DND-41 (cell line): Measurements from ENCODE around the gene COL4A1.

Source experiments
- ATAC-seq: fragments of 200-7000 bp; cut with Tn5 transposase; 3 replicates; pipeline ENCODE4 v1.9.1; 2021; ENCODE audit warnings: low read depth; ENCODE audit not compliant: insufficient read depth
- DNase-seq: peaks from one replicate; pipeline ENCODE4 v3.0.0-alpha.2; 2020
- H2AFZ ChIP-seq: 2 replicates; pipeline ENCODE4 v1.6.0; 2012; ENCODE audit warnings: low read depth, low read length
- H3K27ac ChIP-seq: 2 replicates; pipeline ENCODE4 v1.5.1; 2012; ENCODE audit warnings: low read length, inconsistent platforms
- H3K27me3 ChIP-seq: fragments of 200-600 bp; sonication (generic); 2 replicates; pipeline ENCODE4 v1.6.0; 2012; ENCODE audit warnings: low read length, mild to moderate bottlenecking, inconsistent platforms; ENCODE audit not compliant: insufficient read depth, poor library complexity
- H3K36me3 ChIP-seq: 2 replicates; pipeline ENCODE4 v1.5.1; 2012; ENCODE audit warnings: low read length, inconsistent platforms; ENCODE audit not compliant: insufficient read depth
- H3K4me1 ChIP-seq: 2 replicates; pipeline ENCODE4 v1.5.1; 2012; ENCODE audit warnings: mild to moderate bottlenecking, low read length; ENCODE audit not compliant: insufficient read depth
- H3K4me2 ChIP-seq: 2 replicates; pipeline ENCODE4 v1.6.0; 2012; ENCODE audit warnings: mild to moderate bottlenecking, moderate library complexity, low read length, inconsistent platforms; ENCODE audit not compliant: insufficient read depth
- H3K4me3 ChIP-seq, 2 experiments: fragments of 200-600 bp in 1 of 2; shearing (Covaris generic) in 1 of 2; 2 replicates each; pipeline ENCODE4 v1.5.1; 2012 to 2016; ENCODE audit warnings: inconsistent platforms in 2 of 2, low read length in 2 of 2, mild to moderate bottlenecking in 2 of 2, low read depth in 1 of 2, moderate library complexity in 1 of 2
- H3K79me2 ChIP-seq: 2 replicates; pipeline ENCODE4 v1.6.0; 2012; ENCODE audit warnings: low read length, inconsistent platforms; ENCODE audit not compliant: insufficient read depth
- H3K9ac ChIP-seq: 2 replicates; pipeline ENCODE4 v1.6.0; 2012; ENCODE audit warnings: low read depth, mild to moderate bottlenecking, inconsistent platforms, low read length, moderate library complexity
- H3K9me3 ChIP-seq: 2 replicates; pipeline ENCODE4 v1.5.1; 2012; ENCODE audit warnings: low read length, moderate library complexity, mild to moderate bottlenecking, inconsistent platforms; ENCODE audit not compliant: insufficient read depth, severe bottlenecking
- H4K20me1 ChIP-seq: 2 replicates; pipeline ENCODE4 v1.6.0; 2012; ENCODE audit warnings: low read length; ENCODE audit not compliant: insufficient read depth
- EZH2 ChIP-seq: IDR thresholded peaks from 3 replicates; pipeline ENCODE4 v1.6.1; 2012; ENCODE audit warnings: borderline replicate concordance, low read depth, mild to moderate bottlenecking, moderate library complexity, low read length, inconsistent platforms; ENCODE audit not compliant: severe bottlenecking
- TF ChIP-seq, protein P1 (sequence below): IDR thresholded peaks from 2 replicates; pipeline ENCODE4 v1.5.1; 2012; ENCODE audit warnings: borderline replicate concordance, low read length, moderate library complexity, mild to moderate bottlenecking; ENCODE audit not compliant: poor library complexity, severe bottlenecking; ENCODE audit errors: extremely low read depth

The COL4A1 gene

GRCh38 chr13:110136660-110137585 lies 170.0 kb downstream of the COL4A1 start:
- H3K9me3 ChIP-seq: no peaks in the 10 kb centered on the region
- peak overlapping the region; percentile 78 for H3K4me2 ChIP-seq
- H2AFZ ChIP-seq: no peak overlapping the region
- H4K20me1 ChIP-seq: 0 out of 2 replicates have a peak, but pooled peaks cover 6% of the 10 kb centered on the region
- DNase-seq: no peak
- H3K36me3 ChIP-seq: no peaks in the 10 kb centered on the region
- peak overlapping the region; percentile 27; the same call in 1 of the 2 replicates for H3K9ac ChIP-seq
- TF ChIP-seq, protein P1, sequence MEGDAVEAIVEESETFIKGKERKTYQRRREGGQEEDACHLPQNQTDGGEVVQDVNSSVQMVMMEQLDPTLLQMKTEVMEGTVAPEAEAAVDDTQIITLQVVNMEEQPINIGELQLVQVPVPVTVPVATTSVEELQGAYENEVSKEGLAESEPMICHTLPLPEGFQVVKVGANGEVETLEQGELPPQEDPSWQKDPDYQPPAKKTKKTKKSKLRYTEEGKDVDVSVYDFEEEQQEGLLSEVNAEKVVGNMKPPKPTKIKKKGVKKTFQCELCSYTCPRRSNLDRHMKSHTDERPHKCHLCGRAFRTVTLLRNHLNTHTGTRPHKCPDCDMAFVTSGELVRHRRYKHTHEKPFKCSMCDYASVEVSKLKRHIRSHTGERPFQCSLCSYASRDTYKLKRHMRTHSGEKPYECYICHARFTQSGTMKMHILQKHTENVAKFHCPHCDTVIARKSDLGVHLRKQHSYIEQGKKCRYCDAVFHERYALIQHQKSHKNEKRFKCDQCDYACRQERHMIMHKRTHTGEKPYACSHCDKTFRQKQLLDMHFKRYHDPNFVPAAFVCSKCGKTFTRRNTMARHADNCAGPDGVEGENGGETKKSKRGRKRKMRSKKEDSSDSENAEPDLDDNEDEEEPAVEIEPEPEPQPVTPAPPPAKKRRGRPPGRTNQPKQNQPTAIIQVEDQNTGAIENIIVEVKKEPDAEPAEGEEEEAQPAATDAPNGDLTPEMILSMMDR: no peak
- TF ChIP-seq EZH2: no peak
- no peaks in the 10 kb centered on the region for H3K79me2 ChIP-seq
- H3K4me1 ChIP-seq: peaks cover 24% of the 10 kb centered on the region
- peak overlapping the region in 1 of 2 experiments; percentile 54; a peak in 2 of 4 replicates for H3K4me3 ChIP-seq
- H3K27ac ChIP-seq: 0 out of 2 replicates have a peak overlapping the region, but pooled peaks have one; percentile 15
- ATAC-seq: no peak
- H3K27me3 ChIP-seq: peaks cover 21% of the 10 kb centered on the region

DNA sequence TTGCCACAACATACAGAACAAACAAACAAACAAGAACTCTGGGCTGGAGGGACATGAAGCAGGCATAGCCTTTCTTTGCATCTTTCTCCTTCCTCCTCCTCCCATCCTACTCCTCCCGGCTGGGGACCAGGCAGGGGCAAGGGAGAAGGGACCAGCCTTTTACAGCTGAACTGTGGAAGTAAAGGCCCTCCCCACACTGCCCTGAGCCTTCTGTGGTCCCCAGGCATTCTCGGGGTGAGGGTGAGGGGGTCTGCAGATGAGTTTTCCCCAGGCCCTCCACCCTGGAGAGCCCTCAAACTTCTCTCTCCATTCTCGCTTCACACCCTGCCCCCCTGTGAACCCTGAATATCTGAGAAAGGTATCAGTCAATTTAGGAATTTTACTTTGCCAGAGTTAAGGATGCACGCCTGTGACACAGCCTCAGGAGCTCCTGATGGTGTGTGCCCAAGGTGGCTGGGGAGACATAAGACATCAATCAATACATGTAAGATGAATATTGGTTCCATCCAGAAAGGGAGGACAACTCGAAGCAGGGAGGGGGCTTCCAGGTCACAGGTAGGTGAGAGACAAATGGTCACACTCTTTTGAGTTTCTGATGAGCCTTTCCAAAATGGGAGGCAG lies 170.9 kb downstream of the COL4A1 start:
- no peak for ATAC-seq
- no peak overlapping the region for H3K4me2 ChIP-seq
- no peak for TF ChIP-seq EZH2
- TF ChIP-seq, protein P1: no peak

GRCh38 chr13:110134801-110135200 lies 172.2 kb downstream of the COL4A1 start:
- H3K4me1 ChIP-seq: peaks cover 24% of the 10 kb centered on the region
- no peak overlapping the region for H3K27ac ChIP-seq
- no peaks in the 10 kb centered on the region for H3K9me3 ChIP-seq
- H4K20me1 ChIP-seq: 0 out of 2 replicates have a peak, but pooled peaks cover 6% of the 10 kb centered on the region
- H3K36me3 ChIP-seq: no peaks in the 10 kb centered on the region
- no peaks in the 10 kb centered on the region for H3K79me2 ChIP-seq
- H2AFZ ChIP-seq: no peak overlapping the region
- H3K4me2 ChIP-seq: no peak overlapping the region
- peaks cover 15% of the 10 kb centered on the region for H3K27me3 ChIP-seq
- no peak for TF ChIP-seq EZH2
- TF ChIP-seq, protein P1: no peak
- ATAC-seq (no peak), DNase-seq (no peak)
- no peak overlapping the region for H3K4me3 ChIP-seq
- no peak overlapping the region for H3K9ac ChIP-seq

More for the DNA sequence above, 170.9 kb downstream of the COL4A1 start:
- Histone ChIP-seq H3K9me3 (no peaks in the 10 kb centered on the region), H3K4me1 (peaks cover 24% of the 10 kb centered on the region), H3K9ac (no peak overlapping the region), H3K27me3 (peaks cover 21% of the 10 kb centered on the region), H3K36me3 (no peaks in the 10 kb centered on the region), H2AFZ (no peak overlapping the region), H4K20me1 (0 out of 2 replicates have a peak, but pooled peaks cover 6% of the 10 kb centered on the region), H3K4me3 (no peak overlapping the region), H3K27ac (no peak overlapping the region), H3K79me2 (no peaks in the 10 kb centered on the region)
- no peak for DNase-seq
